GM21723 (cell line): Measurements from ENCODE around the gene ZNF724.
"Not testable (repeated sequence)": the region's sequence is repeated elsewhere in the genome, so short reads cannot be mapped to it uniquely, and the experiment has no call there.

Experiments
- ATAC-seq: cut with Tn5 transposase; IDR thresholded peaks from one replicate; pipeline ENCODE4 v1.9.1; 2021; ENCODE audit warnings: mild to moderate bottlenecking, moderate library complexity; ENCODE audit not compliant: unreplicated experiment

ZNF724 gene

GRCh38 chr19:23249911-23250649 is at the start of gene ZNF724:
ZNF724 (minus strand) TSS chr19:23250394; CDS start chr19:23250242, 152 bp downstream.
- peak; percentile 99 for ATAC-seq

- no peak for ATAC-seq
Measured at GRCh38 chr19:23294141-23294540, 43.9 kb upstream of the ZNF724 start.

- not testable (repeated sequence) for ATAC-seq
Measured at GRCh38 chr19:23289966-23290365, 39.8 kb upstream of the ZNF724 start.

- no peak for ATAC-seq
Measured at GRCh38 chr19:23287620-23288019, 37.4 kb upstream of the ZNF724 start.

GRCh38 chr19:23286477-23286876 is 36.3 kb upstream of the ZNF724 start:
- ATAC-seq: no peak

- no peak for ATAC-seq
Measured at GRCh38 chr19:23285948-23286347, 35.8 kb upstream of the ZNF724 start.

- not testable (repeated sequence) for ATAC-seq
Measured at GRCh38 chr19:23285326-23285725, 35.1 kb upstream of the ZNF724 start.

- ATAC-seq: no peak
Measured at GRCh38 chr19:23283925-23284324, 33.7 kb upstream of the ZNF724 start.

GRCh38 chr19:23281663-23282276 is 31.6 kb upstream of the ZNF724 start:
- ATAC-seq: no peak

- ATAC-seq: not testable (repeated sequence)
Measured at GRCh38 chr19:23278118-23278517, 27.9 kb upstream of the ZNF724 start.

GRCh38 chr19:23273590-23274412 is 23.6 kb upstream of the ZNF724 start:
- peak; percentile 99 for ATAC-seq

- ATAC-seq: no peak
Measured at GRCh38 chr19:23273022-23273589, 22.9 kb upstream of the ZNF724 start.

GRCh38 chr19:23263870-23264590 is 13.8 kb upstream of the ZNF724 start:
- ATAC-seq: no peak

GRCh38 chr19:23263396-23263795 is 13.2 kb upstream of the ZNF724 start:
- no peak for ATAC-seq

- ATAC-seq: no peak
Measured at GRCh38 chr19:23262920-23263319, 12.7 kb upstream of the ZNF724 start.

- ATAC-seq: no peak
Measured at GRCh38 chr19:23261496-23262020, 11.4 kb upstream of the ZNF724 start.

GRCh38 chr19:23260956-23261355 is 10.8 kb upstream of the ZNF724 start:
- ATAC-seq: no peak

GRCh38 chr19:23259961-23260360 is 9.8 kb upstream of the ZNF724 start:
- ATAC-seq: no peak

GRCh38 chr19:23255700-23256099 is 5.5 kb upstream of the ZNF724 start:
- no peak for ATAC-seq

- no peak for ATAC-seq
Measured at GRCh38 chr19:23254141-23254910, 4.1 kb upstream of the ZNF724 start.
